ENCODE measurements around the gene APBB1IP.
"Not testable (repeated sequence)": the region's sequence is repeated elsewhere in the genome, so short reads cannot be mapped to it uniquely, and the experiment has no call there.

The APBB1IP gene

DNA sequence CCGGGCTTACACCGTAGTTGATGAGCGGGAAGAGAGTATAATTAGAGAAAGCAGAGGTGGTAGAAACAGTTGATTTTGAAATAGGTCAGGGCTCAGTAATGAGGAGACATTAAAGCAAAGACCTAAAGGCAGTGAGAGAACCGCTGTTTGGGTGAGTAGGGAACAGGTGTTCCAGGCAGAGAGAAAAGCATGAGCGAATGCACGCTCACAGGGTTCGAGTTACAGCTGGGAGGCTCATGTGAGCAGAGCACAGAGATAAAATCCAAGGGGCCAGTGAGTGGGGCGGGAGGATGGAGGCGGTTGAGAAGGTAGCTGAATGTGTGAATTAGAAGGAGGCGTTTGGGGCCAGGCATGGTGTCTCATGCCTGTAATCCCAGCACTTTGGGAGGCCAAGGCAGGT lies 39.9 kb downstream of the APBB1IP start:
- no peak for DNase-seq

DNA sequence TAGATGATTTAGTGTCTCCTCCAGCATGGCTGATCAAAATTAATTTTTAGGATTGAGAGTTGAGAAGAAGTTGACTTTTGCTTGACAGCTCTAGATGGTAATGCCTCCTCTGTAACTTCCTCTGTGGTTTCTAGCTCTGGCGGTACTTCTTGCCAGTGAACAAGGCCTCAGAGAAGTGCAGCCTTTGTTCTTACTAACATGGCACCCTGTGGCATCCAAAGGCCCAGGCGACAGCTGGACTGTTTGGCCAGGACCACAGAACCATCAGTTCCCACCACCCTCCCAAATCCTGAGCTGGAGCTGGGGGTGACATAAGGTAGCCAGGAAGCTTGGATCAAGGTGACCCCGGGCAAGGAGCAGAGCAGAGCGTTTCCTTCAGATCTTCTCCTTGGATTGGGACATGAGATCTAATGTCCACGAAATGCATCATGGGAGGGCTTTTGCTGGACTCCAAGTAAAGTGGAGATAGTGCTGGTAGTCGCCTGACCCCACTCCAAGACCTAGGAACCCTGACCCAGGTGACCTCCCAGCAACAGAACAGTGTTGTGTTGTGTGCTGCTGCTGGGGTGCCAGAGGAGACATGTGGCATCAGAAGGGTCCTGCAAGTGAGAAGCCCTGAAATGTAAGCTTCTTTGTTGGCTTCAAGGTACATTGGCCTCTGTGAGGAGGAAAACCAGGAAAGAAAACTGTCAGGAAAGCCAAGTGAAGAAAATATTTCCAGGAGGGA lies 41.8 kb downstream of the APBB1IP start:
- DNase-seq = no peak

DNA sequence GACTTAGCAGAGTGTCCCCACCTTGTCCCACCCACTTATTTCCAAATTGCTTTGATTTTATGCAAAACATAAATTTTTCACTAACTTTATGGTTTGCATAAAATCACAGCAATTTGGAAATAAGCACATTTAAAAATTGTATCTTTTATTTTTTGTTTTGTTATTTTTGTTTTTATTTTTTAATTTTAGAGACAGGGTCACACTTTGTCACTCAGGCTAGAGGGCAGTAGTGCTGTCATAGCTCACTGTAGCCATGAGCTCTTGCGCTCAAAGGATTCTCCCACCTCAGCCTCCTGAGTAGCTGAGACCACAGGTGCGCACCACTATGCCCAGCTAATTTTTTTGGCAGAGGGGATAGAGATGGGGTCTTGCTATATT lies 43.2 kb downstream of the APBB1IP start:
- DNase-seq = no peak

DNA sequence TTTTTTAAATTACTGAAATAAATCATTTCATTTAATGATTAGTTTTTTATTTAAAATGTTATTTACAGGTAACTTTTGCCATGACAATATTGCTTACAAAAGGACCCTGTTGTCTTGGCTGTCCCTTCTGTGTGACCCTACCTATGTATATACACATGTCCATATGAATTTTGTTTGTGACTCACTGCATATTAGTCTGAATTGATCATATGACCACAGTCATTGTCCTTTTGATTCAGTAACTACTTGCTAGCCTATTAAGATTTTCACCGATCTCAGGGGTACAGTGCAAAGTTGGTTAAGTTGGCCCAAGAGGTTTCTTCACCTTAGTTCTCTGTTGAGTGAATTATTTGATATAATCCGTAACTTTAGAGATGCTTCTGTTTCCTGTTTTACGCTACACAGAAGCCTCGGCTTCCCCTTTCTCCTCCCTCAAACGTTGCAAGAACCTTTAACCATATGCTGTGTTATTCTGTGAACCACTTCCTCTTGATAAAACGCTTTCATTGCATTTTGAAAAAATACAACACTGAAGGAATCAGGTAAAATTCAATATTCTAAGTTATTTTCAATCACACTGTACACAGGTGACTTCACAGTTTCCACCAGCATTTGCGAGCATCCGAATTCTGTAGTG lies 43.9 kb downstream of the APBB1IP start:
- DNase-seq = no peak

DNA sequence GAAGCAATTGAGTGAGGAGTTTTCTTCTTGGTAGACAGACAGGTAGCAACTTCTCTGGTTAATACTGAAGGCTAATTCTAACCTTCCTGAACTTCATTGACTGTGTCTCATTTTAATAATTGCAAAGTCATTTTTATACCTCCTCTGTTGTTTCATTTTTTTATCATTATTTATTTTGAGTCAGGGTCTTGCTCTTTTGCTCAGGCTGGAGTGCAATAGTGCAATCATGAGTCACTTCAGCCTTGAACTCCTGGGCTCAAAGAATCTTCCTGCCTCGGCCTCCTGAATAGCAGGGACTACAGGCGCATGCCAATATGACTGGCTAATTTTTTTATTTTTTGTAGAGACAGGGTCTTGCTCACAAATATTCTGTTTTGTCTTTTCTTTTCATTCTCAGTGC lies 45.4 kb downstream of the APBB1IP start:
- no peak for DNase-seq

DNA sequence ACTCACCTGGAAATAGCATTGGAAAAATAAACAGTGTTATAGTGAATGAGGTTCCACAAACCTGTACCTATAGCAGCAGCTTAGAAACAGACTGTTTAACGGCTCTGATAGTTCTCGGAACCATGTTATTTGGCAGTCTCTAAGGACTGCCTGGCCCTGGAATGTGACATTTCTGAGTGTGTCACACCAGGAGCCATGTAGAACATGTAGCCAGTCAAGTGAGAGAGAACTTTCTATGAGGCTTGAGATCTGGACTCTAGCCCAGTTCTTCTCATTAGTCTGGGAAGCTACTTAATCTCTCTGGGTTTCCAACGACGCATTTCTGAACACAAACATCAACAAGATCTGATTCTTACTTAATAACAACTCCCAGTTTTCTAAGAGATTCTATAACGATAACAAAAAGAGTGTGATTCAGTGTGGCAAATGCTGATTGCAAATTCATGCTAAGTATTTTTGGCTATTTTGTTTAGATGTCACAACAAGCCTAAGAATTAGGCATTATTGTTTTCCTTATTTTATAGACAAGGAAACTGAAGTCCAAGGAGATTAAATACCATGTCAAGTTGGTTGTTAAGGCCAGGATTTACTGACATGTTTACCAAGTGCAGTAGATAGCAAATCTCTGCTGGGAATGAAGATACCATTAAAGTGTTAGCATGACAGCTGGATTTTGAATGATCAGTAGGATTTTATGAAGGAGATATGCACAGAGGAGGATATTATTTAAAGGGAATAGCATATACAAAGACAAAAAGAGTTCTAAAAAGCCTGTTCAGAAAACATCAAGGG lies 47.2 kb downstream of the APBB1IP start:
- no peak for DNase-seq

DNA sequence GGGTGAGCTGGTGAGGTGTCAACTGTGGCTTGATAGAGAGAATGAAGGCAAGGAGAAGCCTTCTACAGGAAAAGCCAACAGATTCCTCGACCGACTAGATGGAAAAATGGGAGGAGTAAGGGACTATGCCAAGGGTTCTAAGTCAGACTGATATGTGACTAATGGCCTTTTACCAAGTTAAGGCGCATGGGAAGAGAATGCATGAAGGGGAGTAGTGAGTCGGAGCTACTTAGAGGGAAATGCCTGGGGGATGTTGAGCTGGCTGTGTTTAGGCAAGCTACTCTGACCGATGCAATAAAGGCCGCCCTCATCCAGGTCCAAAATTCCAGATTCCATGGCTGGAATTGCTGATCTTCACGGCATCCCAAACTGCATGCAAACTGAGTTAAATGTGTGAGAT lies 48.2 kb downstream of the APBB1IP start:
- no peak for DNase-seq

DNA sequence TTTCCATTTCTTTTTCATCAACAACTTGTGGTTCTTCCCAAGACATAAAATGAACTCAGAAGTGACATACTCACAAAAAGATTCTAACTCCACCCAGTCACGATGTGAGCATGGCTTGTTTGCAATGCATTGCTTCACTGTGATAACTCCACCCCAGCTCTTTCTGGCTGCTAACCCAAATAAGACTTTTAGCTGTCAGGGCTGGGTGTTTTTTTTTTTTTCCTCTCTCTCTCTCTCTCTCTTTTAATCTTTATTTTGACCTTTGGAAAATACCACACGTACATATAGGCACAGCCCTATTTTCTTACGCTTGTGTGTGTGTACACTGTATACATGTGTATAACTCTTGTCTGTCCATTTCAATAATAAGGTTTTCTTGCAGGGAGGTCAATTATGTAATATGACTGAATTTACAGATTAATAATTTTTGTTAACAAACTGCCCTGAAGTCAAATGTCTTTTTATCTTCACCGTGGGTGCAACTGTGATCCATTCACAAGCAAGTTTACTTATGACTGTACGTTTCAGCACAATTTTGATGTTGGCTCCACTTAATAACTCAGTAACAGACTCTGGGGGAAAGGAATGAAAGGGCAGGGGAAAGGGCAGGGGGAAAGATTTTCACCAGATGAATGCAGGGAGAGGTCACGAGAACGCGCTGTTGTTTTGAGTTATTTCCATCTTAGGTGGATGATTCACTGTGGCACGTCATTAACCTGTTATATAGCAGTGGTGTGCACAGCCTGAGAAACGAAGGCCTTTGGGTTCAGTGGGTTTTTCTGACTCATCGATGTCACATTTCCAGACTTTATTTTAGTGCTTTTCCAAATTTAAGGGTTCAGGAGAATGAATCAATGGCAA lies 49.1 kb downstream of the APBB1IP start:
- peak; percentile 60 to 73 for DNase-seq

DNA sequence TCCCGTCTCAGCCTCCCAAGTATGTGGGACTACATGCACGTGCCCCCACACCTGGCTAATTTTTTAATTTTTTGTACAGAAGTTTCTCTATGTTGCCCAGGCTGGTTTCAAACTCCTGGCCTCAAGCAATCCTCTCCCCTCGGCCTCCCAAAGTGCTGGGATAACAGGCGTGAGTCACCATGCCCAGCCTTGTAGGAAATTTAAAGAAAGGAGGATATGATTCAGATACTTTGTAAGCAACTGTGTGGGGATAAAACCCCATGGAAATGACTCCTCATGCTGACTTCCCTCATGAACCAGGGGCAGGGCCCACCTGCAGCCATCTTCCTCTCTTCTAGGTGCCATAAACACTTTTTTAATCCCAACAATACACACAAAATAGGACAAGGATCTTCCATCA lies 50.2 kb downstream of the APBB1IP start:
- DNase-seq = no peak

DNA sequence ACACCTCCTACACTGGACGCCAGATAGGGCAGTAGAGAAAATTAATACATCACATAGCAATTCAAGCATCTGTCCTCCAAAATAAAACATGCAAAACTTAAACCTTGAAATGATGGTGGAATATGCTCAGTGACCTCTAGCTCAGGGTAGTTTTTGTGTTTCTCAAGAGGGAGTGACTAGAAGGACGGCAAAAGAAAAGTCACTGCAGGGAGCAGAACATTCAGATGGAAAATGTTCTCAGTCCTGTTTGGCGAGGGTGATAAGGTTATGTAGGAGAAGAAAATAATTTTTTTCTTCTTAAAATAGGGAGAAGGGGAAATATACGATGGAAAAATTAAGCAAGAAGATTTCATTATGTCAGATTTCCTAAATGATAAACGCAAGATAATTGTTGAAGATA lies 50.9 kb downstream of the APBB1IP start:
- DNase-seq = no peak

DNA sequence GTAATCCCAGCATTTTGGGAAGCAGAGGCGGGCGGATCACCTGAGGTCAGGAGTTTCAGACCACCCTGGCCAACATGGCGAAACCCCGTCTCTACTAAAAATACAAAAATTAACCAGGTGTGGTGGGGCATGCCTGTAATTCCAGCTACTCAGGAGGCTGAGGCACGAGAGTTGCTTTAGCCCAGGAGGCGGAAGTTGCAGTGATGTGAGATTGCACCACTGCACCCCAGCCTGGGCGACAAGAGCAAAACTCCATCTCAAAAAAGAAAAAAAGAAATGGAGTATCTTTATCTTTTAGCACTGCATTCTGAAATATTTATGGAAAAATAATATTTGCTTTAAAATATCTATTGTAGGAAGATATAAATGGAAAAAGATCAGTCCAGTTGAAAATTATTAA lies 52.2 kb downstream of the APBB1IP start:
- DNase-seq = not testable (repeated sequence)

DNA sequence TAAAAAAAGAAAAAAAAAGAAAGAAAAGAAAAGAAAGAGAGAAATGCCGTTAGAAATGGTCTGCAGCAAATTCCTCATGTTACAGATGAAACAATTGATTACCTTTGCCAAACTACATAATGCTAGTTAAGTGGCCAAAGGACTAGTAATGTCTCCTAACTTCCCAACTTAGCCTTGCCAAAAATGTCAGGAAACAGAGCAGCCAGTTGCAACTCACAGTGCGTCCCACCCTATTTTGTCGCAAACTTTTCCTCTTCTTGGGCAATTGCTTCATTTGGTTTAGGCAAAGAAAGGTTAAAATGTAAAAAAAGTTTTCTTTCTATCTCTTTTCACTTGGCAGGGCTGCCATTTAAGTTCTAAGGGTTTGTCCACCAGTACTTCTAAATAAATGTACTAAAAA lies 53.1 kb downstream of the APBB1IP start:
- no peak for DNase-seq

DNA sequence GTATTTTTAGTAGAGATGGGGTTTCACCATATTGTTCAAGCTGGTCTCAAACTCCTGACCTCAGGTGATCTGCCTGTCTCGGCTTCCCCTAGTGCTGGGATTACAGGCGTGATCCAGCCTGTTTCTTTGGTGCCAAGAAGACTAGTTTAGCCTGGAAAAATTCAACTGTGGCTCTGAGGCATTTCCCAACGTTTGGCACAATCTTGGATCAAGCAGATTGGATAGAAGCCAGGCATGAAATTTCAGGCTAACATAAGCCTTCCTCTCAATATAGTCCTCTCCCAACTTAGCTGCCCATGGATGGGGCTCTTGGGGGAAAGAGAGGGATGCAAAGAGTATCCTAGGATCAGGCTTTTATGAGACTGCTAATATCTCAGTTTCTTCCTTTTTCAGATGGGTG lies 53.8 kb downstream of the APBB1IP start:
- DNase-seq = no peak

DNA sequence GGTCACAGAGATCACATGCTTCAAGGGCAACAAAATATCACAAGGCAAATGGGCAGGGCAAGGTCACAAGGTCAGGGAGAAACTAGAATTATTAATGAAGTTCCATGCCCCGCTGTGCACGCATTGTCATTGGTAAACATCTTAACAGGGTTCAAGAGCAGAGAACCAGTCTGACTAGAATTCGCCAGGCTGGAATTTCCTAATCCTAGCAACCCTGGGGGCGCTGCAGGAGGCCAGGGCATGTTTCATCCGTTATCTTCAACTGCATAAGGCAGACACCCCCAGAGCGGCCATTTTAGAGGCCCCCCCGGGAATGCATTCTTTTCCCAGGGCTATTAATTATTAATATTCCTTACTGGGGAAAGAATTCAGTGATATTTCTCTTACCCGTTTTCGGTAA lies 54.6 kb downstream of the APBB1IP start:
- not testable (repeated sequence) for DNase-seq

DNA sequence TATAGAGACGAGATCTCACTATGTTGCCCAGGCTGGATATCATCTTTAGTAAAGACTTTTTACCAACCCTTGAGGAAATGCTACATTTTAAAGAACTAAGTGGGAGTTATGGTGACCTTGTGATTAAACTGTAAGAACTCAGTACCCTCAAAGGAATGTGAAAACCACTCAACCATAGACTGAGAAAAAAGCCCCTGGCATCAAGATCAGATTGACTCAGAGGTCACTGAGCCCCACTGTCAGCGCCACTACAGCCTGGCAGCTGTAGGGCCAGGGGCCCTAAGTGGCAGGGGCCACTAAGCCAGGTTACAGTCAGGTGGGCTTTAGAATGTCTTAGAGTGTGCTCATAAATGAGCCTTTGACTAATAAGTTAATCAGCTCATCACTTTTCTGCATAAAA lies 55.9 kb downstream of the APBB1IP start:
- no peak for DNase-seq

DNA sequence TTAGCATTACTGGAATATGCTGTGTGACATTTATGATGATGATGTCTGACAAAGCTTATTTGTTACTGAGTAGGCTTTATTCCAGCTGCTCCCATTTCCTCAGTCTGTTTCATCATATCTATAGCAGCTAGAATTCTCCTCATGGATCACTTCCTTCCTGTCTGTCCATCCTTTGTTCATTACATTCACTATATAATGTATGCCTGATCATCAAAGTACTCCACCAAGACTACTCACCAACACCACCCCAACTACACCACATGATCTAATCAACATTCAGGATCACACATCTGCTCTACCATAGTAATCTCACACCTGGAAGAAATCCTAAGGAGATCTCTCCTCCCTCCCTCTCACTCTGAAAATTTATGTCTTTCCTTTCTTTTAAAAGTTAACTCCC lies 61.3 kb downstream of the APBB1IP start:
- DNase-seq = no peak

DNA sequence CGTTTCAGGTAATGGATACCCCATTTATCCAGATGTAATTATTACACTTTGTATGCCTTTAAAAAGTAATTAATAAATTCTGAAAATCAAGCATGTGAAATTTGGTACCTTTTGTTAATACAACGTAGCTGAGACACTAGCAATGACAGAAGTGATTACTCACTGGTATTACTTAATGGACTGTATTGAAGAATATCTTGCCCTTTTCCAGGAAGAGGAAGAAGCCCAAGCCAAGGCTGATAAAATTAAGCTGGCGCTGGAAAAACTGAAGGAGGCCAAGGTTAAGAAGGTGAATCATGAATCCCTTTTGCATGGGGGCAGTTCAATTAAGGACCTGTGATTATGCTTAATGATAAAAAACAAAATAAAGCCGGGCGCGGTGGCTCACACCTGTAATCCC lies 64.8 kb downstream of the APBB1IP start:
- DNase-seq = no peak

DNA sequence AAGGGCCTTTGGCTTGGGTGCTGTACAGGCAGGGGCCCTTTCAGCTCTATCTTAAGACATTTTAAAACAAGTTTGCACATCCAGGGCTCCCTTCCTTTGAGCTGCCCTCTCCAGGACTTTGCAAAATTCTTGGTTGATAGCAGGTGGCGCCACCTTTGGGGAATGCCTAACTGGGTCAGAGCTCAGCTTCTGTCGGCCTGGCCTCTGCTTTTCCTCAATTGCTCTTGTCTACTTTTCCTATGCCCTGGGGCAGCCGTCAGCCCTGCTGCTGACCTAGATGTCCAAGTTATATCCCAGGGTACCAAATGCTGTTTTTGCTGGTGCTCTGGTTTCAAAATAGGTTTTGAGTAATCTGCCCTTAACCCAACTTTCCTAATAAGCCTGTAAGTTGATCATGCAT lies 65.8 kb downstream of the APBB1IP start:
- no peak for DNase-seq

DNA sequence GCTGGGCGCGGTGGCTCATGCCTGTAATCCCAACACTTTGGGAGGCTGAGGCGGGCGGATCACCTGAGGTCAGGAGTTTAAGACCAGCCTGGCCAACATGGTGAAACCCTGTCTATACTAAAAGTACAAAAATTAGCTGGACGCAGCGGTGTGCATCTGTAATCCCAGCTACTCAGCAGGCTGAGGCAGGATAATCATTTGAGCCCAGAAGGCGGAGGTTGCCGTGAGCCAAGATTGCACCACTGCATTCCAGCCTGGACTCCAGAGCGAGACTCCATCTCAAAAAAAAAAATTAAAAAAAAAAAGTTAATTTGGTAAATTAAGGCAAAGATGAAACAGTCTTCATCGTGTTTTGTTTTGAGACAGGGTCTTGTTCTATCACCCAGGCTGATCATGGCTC lies 66.3 kb downstream of the APBB1IP start:
- DNase-seq = not testable (repeated sequence)

DNA sequence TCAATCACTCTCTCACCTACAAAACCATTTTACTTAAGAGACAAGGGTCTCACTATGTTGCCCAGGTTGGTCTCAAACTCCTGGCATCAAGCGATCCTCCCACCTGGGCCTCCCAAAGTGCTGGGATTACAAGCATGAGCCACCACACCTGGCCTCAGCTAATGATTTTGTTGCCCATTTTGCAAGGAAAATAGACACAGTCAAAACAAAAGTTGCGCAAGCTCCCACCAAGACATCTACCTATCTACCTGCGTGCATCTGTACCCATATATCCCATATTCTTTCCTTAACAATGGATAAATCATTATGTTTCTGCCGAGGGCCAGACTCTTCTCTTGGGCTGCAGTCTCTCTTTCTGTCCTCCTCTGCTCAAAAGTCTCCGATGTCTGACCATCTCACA lies 67.3 kb downstream of the APBB1IP start:
- DNase-seq = no peak

DNA sequence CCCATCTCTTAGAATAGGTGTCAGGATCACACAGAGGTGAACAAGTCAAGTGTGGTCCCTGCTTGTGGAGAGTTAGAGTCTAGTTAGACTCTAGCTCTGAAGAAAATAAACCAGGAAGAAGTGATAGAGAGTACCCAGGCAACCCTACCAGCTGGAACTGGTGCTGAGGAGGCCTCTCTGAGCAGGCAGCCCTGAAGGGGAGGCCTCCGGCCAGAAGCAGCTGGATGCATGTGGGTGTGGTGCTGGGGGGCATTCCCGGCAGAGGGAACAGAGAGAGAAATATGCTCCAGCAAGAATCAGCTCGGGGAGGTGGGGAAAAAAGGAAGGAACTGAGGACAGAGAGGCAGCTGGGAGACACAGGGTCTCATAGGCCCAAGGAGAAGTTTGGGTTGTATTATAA lies 68.6 kb downstream of the APBB1IP start:
- DNase-seq = no peak

DNA sequence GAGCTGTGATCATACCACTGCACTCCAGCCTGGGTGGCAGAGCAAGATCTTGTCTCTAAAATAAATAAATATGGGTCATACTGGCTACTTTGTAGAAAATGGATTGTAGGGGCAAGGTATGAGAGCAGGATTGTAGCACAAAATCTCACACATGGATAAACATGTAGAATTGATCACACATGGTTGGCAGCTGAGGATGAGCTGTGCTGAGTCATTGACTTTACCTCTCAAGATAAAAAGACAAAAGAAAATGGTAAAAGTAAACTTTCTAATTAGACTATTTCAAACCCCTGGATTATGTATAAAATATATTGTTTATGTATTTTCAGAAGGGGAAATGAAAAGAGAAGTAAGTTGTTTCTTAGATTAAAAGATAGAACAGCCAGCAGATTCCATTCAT lies 69.3 kb downstream of the APBB1IP start:
- no peak for DNase-seq

DNA sequence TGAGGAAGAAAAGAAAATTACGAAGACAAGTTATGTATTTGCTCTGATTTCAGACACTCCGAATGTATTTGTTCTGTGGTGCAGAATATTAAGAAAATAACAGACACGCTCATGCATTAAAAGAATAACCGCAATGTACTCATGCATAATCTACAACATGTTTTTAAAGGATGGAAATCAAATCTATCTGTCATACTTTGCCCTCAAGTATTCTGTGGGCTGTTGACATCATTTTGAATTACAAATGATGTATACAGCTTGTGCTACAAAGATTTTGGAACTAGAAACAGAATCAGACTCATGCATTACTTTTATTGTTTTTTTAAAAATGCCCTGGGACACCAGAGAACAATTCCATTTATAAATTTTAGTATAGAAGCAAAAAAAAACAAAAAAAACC lies 69.9 kb downstream of the APBB1IP start:
- DNase-seq = no peak

All from stimulated activated CD4-positive, alpha-beta T cell treated with anti-CD3 and anti-CD28 coated beads, Interleukin-2, amount 100 ng/mL, for 24 hours (primary cell).